ENCODE results near the gene UBE2H.

DNA sequence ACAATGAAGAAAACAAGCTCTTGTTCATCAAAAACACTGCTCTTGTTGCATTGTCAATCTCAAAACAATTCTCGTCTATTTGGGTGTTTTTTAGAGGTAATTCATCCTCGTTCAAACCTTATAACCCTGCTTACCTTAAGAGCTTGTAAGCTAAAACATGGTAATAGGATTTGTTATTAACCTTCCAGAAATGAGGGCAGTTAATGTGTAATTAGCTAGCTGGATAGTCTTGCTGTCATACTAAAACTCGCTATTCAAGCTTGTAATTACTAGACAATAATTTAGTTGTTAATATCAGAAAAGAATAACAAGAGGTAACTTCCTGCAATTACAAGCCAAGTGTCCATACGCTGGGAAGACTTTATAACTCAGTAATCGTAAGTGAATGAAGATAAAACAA lies 101.6 kb downstream of the UBE2H start:
- TF ChIP-seq EZH2 (IDR thresholded peaks at IDR 0.05; ENCODE audit: low read length) (no peak), CTCF (optimal IDR thresholded peaks at IDR 0.05 in 1 of 3, IDR thresholded peaks at IDR 0.05 in 1 of 3, conservative IDR thresholded peaks at IDR 0.05 in 1 of 3; ENCODE audit: extremely low read depth in 1 of 3, insufficient read depth in 2 of 3, low read length in 3 of 3) (no peak)
